Spinal cord (tissue), 10 donors: ENCODE measurements around the gene SLCO3A1. TPM values are rescaled to one million over a fixed set of nuclear protein-coding genes. Genes with fewer than 3 reads are reported as not detected.

Experiments used
- DNase-seq, 6 donors: peaks; one replicate each; pipeline versions ENCODE4 v3.0.0 to v3.0.0-alpha.2; 2013 to 2015; ENCODE audit warnings: low spot score in 6 of 6, low read depth in 4 of 6
- H3K27ac ChIP-seq: one replicate; pipeline ENCODE4 v1.5.1; 2013; ENCODE audit warnings: low read depth, low read length, control low read depth
- H3K27me3 ChIP-seq: one replicate; pipeline ENCODE4 v1.6.1; 2013; ENCODE audit warnings: low read length; ENCODE audit not compliant: control insufficient read depth, insufficient read depth
- H3K36me3 ChIP-seq: one replicate; pipeline ENCODE4 v1.6.1; 2013; ENCODE audit warnings: low read length; ENCODE audit not compliant: control insufficient read depth, insufficient read depth
- H3K4me1 ChIP-seq: one replicate; pipeline ENCODE4 v1.6.1; 2013; ENCODE audit warnings: low read length; ENCODE audit not compliant: control insufficient read depth, insufficient read depth
- H3K4me3 ChIP-seq: one replicate; pipeline ENCODE4 v1.5.1; 2013; ENCODE audit warnings: low read depth, low read length, control low read depth
- H3K9me3 ChIP-seq: one replicate; pipeline ENCODE4 v1.6.1; 2013; ENCODE audit warnings: low read length; ENCODE audit not compliant: control insufficient read depth, insufficient read depth
- WGBS: methylation state at CpG from one replicate; pipeline ENCODE4 v1.1.5; 2013; ENCODE audit warnings: missing lambda C conversion rate; ENCODE audit not compliant: insufficient coverage; 5-methylcytosine and 5-hydroxymethylcytosine counted together
- polyA plus RNA-seq, 2 donors: library from polyadenylated mRNA; unstranded; fragments of 120-200 nt; gene quantifications; one replicate each; pipeline ENCODE4 v1.2.1, GENCODE V29; 2013; ENCODE audit not compliant: insufficient read length in 2 of 2
- total RNA-seq, 2 donors: library from RNA; depleted of rRNA in 1 of 2; stranded (reverse); fragments of 120-200 nt in 1 of 2; fragments of >200 nt in 1 of 2; gene quantifications; one replicate each; pipeline versions ENCODE4 v1.2.3 to v1.2.4, GENCODE V29; 2013 to 2014
- donor health status: healthy.

The SLCO3A1 gene
- total and polyA plus RNA-seq, 4 donors: 4.6 to 22.2 (median 13.0) TPM

DNA sequence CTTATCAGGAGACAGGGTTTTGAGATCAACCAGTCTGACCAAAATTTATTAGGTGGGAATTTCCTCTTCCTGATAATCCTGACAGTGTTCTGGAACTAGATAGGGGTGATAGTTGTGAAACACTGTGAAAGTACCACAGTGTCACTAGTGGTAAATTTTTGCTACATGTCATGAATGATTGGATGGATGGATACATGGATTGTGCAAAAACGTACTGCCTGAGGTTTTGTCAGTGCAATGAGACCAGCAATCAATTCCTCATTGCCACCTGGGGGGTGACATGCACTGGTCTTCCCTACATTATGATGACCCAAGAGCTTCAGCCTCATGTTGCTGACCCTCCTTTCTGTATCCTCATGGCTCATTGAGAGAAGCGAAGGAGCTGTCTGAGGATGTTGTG lies 123.5 kb downstream of the SLCO3A1 start:
- H3K9me3 ChIP-seq: no peaks in the 10 kb centered on the region
- no peak overlapping the region for H3K27ac ChIP-seq
- WGBS: 81% methylated on average over 2 of the region's 2 CpGs
- H3K4me3 ChIP-seq: no peak overlapping the region
- H3K27me3 ChIP-seq: no peaks in the 10 kb centered on the region
- no peaks in the 10 kb centered on the region for H3K36me3 ChIP-seq
- DNase-seq: no peak
- H3K4me1 ChIP-seq: peaks cover 4% of the 10 kb centered on the region

- H3K27ac ChIP-seq: no peak overlapping the region
- H3K4me1 ChIP-seq: peaks cover 4% of the 10 kb centered on the region
- no peaks in the 10 kb centered on the region for H3K27me3 ChIP-seq
- no peak for DNase-seq
- H3K9me3 ChIP-seq: no peaks in the 10 kb centered on the region
- 83% methylated on average over 8 of the region's 9 CpGs for WGBS
- no peak overlapping the region for H3K4me3 ChIP-seq
- H3K36me3 ChIP-seq: no peaks in the 10 kb centered on the region
Measured at GRCh38 chr15:91980502-91981267, 127.2 kb downstream of the SLCO3A1 start.

DNA sequence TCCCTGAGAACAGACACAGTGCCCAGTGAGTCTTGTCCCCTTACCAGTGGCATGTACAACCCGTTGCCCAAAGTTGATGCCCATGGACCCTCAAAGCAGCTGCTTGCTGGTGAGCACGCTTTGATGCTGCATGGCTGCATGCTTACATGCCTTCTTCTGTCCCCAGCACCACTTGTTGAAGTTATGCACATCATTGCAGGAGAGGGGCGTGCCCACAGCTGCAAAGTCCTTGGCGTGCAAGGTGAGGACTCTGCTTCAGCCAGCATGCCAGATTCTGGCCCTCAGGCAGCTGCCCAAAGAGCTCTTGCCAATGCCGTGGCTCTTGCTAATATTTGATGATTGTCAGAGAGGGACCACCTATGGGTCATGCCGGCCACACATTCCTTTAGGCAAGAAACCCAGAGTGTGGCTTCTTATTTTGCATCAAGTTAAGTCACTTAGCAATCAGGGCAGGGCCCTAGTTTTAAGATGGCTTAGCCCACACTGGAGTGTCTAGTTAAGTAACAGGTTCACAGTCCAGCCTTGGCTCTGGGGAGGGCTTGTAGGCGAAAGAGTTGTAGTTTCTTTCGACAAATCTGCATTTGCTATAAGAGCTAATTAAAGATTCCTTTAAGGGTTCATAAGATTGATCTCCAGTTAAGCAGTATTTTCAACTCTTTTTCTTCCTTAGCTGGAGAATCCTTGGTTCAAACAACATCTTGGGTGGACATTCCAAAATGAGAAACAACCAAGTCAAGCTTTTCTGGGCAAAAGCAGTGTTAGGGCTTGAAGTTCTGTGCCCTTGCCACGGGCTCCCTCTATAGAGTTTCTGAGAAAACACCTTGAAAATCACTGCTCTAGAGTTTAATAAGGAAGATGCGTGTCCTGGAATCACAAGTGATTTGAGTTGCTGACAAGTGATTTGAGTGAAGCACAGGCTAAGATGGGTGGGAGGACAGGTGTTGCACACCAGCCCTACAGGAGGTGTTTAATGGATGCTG lies 128.6 kb downstream of the SLCO3A1 start:
- no peak for DNase-seq

GRCh38 chr15:91983729-91984340 lies 130.3 kb downstream of the SLCO3A1 start:
- H3K9me3 ChIP-seq: no peaks in the 10 kb centered on the region
- no peaks in the 10 kb centered on the region for H3K27me3 ChIP-seq
- no peak for DNase-seq
- WGBS: no CpG with 5 or more reads among the region's 7 CpGs
- peaks cover 4% of the 10 kb centered on the region for H3K4me1 ChIP-seq
- no peak overlapping the region for H3K27ac ChIP-seq
- H3K4me3 ChIP-seq: no peak overlapping the region
- H3K36me3 ChIP-seq: no peaks in the 10 kb centered on the region

More for the DNA sequence above, 128.6 kb downstream of the SLCO3A1 start:
- Histone ChIP-seq H3K4me1 (peaks cover 4% of the 10 kb centered on the region), H3K4me3 (no peak overlapping the region), H3K36me3 (no peaks in the 10 kb centered on the region), H3K27ac (no peak overlapping the region), H3K27me3 (no peaks in the 10 kb centered on the region), H3K9me3 (no peaks in the 10 kb centered on the region)
- 90% methylated on average over 10 of the region's 10 CpGs for WGBS

GRCh38 chr15:91985297-91985696 lies 131.8 kb downstream of the SLCO3A1 start:
- WGBS: 90% methylated on average over 6 of the region's 7 CpGs

DNA sequence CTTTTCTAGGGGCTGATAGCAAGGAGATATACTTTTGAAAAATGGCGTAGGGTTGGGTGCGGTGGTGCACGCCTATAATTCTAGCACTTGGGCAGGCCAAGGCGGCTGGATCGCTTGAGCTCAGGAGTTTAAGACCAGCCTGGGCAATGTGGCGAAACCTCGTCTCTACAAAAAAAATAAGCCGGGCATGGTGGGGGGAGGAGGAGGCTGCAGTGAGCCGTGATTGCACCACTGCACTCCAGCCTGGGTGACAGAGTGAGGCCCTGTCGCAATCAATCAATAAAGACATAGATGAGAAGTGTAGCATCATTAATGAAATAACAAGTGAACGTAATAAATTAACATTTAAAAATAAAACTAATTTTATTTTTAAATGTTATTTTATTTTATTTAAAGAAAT lies 134.6 kb downstream of the SLCO3A1 start:
- H3K27me3 ChIP-seq: no peaks in the 10 kb centered on the region
- no peaks in the 10 kb centered on the region for H3K36me3 ChIP-seq
- no peak overlapping the region for H3K4me3 ChIP-seq
- H3K27ac ChIP-seq: no peak overlapping the region
- H3K4me1 ChIP-seq: no peaks in the 10 kb centered on the region
- no peak for DNase-seq
- 94% methylated on average over 7 of the region's 11 CpGs for WGBS
- no peaks in the 10 kb centered on the region for H3K9me3 ChIP-seq

More at GRCh38 chr15:91985297-91985696, 131.8 kb downstream of the SLCO3A1 start:
- Histone ChIP-seq H3K4me1 (peaks cover 4% of the 10 kb centered on the region), H3K9me3 (no peaks in the 10 kb centered on the region), H3K4me3 (no peak overlapping the region), H3K27me3 (no peaks in the 10 kb centered on the region), H3K36me3 (no peaks in the 10 kb centered on the region), H3K27ac (no peak overlapping the region)
- no peak for DNase-seq

- Histone ChIP-seq H3K9me3 (no peaks in the 10 kb centered on the region), H3K4me1 (no peaks in the 10 kb centered on the region), H3K36me3 (no peaks in the 10 kb centered on the region), H3K4me3 (no peak overlapping the region), H3K27ac (no peak overlapping the region), H3K27me3 (no peaks in the 10 kb centered on the region)
- DNase-seq: no peak
- 92% methylated on average over 2 of the region's 3 CpGs for WGBS
Measured at GRCh38 chr15:91988655-91989054, 135.1 kb downstream of the SLCO3A1 start.

DNA sequence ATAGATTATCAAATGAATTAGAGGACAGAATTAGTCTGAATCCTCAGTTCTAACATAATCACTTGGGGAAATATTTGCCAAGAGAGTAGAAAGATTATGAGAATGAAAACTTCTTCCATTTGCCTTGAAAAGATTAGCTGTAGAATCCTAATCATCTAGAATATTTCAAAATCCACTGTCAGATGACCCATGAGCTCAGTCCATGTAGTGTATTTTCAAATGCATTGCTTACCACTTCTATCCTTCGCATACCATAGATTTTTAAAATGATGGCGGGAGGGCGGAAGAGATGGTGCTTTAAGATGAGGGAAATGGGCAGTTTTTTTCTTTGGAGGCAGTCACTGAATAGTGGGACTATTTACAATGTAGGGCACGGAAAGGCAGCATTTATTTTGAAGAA lies 136.3 kb downstream of the SLCO3A1 start:
- no peaks in the 10 kb centered on the region for H3K27me3 ChIP-seq
- no peak overlapping the region for H3K27ac ChIP-seq
- no peaks in the 10 kb centered on the region for H3K9me3 ChIP-seq
- H3K36me3 ChIP-seq: no peaks in the 10 kb centered on the region
- no peak for DNase-seq
- H3K4me3 ChIP-seq: no peak overlapping the region
- WGBS: 89% methylated on average over 3 of the region's 4 CpGs
- no peaks in the 10 kb centered on the region for H3K4me1 ChIP-seq

DNA sequence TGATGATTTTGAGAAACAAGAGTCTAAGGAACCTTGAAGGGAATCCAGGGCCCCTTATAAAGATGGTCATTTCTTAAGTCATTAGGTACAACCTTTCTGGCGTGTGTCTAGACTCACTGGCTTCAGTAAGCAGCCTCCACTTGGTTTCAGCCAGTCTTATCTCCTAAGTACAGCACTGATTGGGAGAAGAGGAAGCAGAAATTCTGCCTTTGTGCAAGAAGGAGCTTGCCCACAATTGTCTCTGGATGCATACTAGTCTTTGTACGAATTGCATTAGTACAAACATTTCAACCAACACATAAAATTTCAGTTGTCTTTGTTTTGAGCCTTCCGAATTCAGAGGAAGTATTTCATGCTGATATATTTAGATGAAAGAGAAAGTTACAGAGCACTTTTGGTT lies 139.4 kb downstream of the SLCO3A1 start:
- WGBS: no CpG with 5 or more reads among the region's 3 CpGs
- no peaks in the 10 kb centered on the region for H3K27me3 ChIP-seq
- no peak for DNase-seq
- H3K4me1 ChIP-seq: no peaks in the 10 kb centered on the region
- H3K27ac ChIP-seq: no peak overlapping the region
- H3K36me3 ChIP-seq: no peaks in the 10 kb centered on the region
- H3K9me3 ChIP-seq: no peaks in the 10 kb centered on the region
- no peak overlapping the region for H3K4me3 ChIP-seq
